Activated CD8-positive, alpha-beta memory T cell treated with anti-CD3 and anti-CD28 coated beads, Interleukin-2, amount 10 ng/mL, durations not matched to agents 7 days and 5 days (primary cell): ENCODE measurements around the gene PTEN. TPM values are rescaled to one million over a fixed set of nuclear protein-coding genes. Genes with fewer than 3 reads are reported as not detected.
"Not testable (repeated sequence)": the region's sequence is repeated elsewhere in the genome, so short reads cannot be mapped to it uniquely, and the experiment has no call there.

Source experiments
- ATAC-seq: fragments of 150-1000 bp; cut with Tn5 transposase; one replicate; pipeline ENCODE4 v1.10.0; 2021; ENCODE audit warnings: moderate library complexity
- CTCF ChIA-PET: fragments of 350-600 bp; sonication (Branson Sonifier 250); formaldehyde crosslinking; loops from one replicate; lab custom pipeline; 2021; ENCODE audit warnings: antibody characterized with exemption; lab: Charles Lee
- DNase-seq: peaks from one replicate; pipeline ENCODE4 v3.0.0-alpha.2; 2020
- H3K27ac Mint-ChIP-seq: one replicate; pipeline ENCODE4 v1.8.0; 2021; ENCODE audit warnings: mild to moderate bottlenecking, mixed read lengths
- H3K27me3 Mint-ChIP-seq: one replicate; pipeline ENCODE4 v1.8.0; 2021; ENCODE audit warnings: mixed read lengths
- H3K36me3 Mint-ChIP-seq: one replicate; pipeline ENCODE4 v1.8.0; 2021; ENCODE audit warnings: mild to moderate bottlenecking, mixed read lengths
- H3K4me1 Mint-ChIP-seq: one replicate; pipeline ENCODE4 v1.8.0; 2021; ENCODE audit warnings: mixed read lengths
- H3K4me3 Mint-ChIP-seq: one replicate; pipeline ENCODE4 v1.8.0; 2021; ENCODE audit warnings: mild to moderate bottlenecking, moderate library complexity, mixed read lengths
- H3K9me3 Mint-ChIP-seq: one replicate; pipeline ENCODE4 v1.8.0; 2022; ENCODE audit warnings: low read depth, mixed read lengths
- total RNA-seq, 2 experiments: library from RNA; stranded (reverse); gene quantifications; one replicate each; pipeline ENCODE4 v1.2.3, GENCODE V29; 2021

PTEN gene
- total RNA-seq, 2 experiments from 2014 or later: 73.7 to 90.4 TPM

- H3K27me3 Mint-ChIP-seq: no peaks in the 10 kb centered on the region
- H3K4me3 Mint-ChIP-seq: no peak overlapping the region
- H3K4me1 Mint-ChIP-seq: peaks cover 4% of the 10 kb centered on the region
Measured at GRCh38 chr10:87887146-87887545, 23.7 kb downstream of the PTEN start.

DNA sequence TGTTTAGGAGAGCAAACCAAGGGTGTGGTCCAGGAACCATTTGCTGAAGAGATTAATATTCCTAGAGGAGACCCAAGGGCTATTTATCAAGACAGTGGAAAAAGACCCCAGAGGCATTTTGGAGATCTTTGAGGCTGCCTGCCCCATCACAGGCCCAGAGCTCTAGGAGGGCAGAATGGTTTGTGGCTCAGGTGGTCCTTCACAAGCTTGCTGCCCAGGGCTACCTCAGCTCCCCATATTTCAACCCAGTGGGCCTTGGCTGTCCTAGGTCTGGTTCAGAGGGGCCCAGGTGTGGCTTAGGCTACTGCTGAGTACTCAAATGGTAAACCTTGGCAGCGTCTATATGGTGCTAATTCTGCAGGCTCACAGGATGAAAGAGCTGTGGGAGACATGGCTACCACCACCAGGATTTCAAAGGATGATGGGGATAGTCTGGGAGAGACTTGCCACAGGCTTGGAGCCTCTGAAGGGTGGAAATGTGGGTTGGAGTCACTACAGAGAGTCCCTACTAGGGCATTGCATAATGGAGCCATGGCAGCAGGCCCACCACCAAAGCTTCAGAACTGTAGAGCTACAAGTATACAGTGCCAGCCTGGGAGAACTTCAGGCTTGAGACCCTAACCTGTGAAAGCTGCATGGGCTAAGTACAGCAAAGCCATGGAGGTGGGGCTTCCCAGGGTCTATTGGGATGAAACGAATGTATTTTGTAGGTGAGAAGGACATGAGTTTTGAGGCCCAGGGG, 24.3 kb downstream of the PTEN start:
- Mint-ChIP-seq H3K4me1 (peaks cover 3% of the 10 kb centered on the region), H3K27me3 (no peaks in the 10 kb centered on the region), H3K4me3 (no peak overlapping the region), H3K9me3 (peaks cover 12% of the 10 kb centered on the region), H3K36me3 (peaks cover 58% of the 10 kb centered on the region), H3K27ac (no peak overlapping the region)
- CTCF ChIA-PET: interaction anchor here (0.6 kb wide), 1 partner anchor 62 kb away, joined by 3 read pairs; no protein-coding TSS in a partner anchor
- DNase-seq (no peak), ATAC-seq (no peak)

More at GRCh38 chr10:87887146-87887545, 23.7 kb downstream of the PTEN start:
- DNase-seq (no peak), ATAC-seq (no peak)
- Mint-ChIP-seq H3K36me3 (peaks cover 56% of the 10 kb centered on the region), H3K27ac (no peak overlapping the region), H3K9me3 (peaks cover 12% of the 10 kb centered on the region)
- CTCF ChIA-PET: interaction anchor here (0.6 kb wide), 1 partner anchor 63 kb away, joined by 3 read pairs; no protein-coding TSS in a partner anchor

- Mint-ChIP-seq H3K9me3 (peaks cover 3% of the 10 kb centered on the region), H3K36me3 (peaks cover 69% of the 10 kb centered on the region), H3K27ac (no peak overlapping the region), H3K27me3 (no peaks in the 10 kb centered on the region), H3K4me3 (no peak overlapping the region), H3K4me1 (peaks cover 4% of the 10 kb centered on the region)
- CTCF ChIA-PET: interaction anchor here (1.4 kb wide), 1 partner anchor 15 kb away, joined by 5 read pairs; no protein-coding TSS in a partner anchor
- ATAC-seq: no peak
- no peak for DNase-seq
Measured at GRCh38 chr10:87895430-87895829, 32.0 kb downstream of the PTEN start.

DNA sequence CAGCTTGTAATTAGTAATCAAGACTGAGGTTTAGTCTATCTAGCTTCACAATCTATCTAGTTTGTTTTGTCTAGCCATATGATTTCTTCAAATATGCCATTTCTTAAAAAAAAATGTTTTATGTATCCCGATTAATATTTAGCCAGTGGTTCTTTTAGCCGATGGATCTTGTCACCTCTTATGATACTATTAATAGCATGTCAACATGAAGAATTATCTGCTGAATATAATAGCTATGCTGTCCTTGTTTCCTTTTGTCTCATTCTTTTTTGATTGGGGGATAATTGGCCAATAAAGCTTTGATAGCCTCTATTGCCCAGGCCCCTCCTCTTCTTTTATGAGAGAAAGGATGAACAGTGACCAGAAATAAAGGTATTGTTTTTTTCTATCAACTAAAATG, 32.8 kb downstream of the PTEN start:
- Mint-ChIP-seq H3K36me3 (peaks cover 71% of the 10 kb centered on the region), H3K4me3 (no peak overlapping the region), H3K27ac (no peak overlapping the region), H3K4me1 (peaks cover 4% of the 10 kb centered on the region), H3K27me3 (no peaks in the 10 kb centered on the region), H3K9me3 (peaks cover 3% of the 10 kb centered on the region)
- no peak for ATAC-seq
- no peak for DNase-seq
- CTCF ChIA-PET: interaction anchor here (1.4 kb wide), 1 partner anchor 14 kb away, joined by 5 read pairs; no protein-coding TSS in a partner anchor

DNA sequence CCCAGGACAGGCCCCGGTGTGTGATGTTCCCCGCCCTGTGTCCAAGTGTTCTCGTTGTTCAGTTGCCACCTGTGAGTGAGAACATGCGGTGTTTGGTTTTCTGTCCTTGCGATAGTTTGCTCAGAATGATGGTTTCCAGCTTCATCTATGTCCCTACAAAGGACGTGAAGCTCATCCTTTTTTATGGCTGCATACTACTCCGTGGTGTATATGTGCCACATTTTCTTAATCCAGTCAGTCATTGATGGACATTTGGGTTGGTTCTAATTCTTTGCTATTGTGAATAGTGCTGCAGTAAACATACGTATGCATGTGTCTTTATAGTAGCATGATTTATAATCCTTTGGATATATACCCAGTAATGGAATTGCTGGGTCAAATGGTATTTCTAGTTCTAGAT, 34.5 kb downstream of the PTEN start:
- DNase-seq, H3K4me3 Mint-ChIP-seq, H3K4me1 Mint-ChIP-seq, CTCF ChIA-PET, H3K27me3 Mint-ChIP-seq, H3K9me3 Mint-ChIP-seq, H3K27ac Mint-ChIP-seq, ATAC-seq: not testable (repeated sequence)
- peaks cover 78% of the 10 kb centered on the region for H3K36me3 Mint-ChIP-seq

DNA sequence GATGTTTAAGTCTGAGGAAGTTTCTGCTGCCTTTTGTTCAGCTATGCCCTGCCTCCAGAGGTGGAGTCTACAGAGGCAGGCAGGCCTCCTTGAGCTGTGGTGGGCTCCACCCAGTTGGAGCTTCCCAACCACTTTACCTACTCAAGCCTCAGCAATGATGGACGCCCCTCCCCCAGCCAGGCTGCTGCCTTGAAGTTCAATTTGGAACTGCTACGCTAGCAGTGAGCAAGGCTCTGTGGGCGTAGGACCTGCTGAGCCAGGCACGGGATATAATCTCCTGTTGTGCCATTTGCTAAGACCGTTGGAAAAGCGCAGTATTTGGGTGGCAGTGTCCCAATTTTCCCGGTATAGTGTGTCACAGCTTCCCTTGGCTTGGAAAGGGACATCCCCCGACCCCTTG, 40.0 kb downstream of the PTEN start:
- not testable (repeated sequence) for ATAC-seq, H3K27ac Mint-ChIP-seq, H3K27me3 Mint-ChIP-seq, H3K4me3 Mint-ChIP-seq, H3K9me3 Mint-ChIP-seq, DNase-seq, H3K4me1 Mint-ChIP-seq
- H3K36me3 Mint-ChIP-seq: peaks cover 80% of the 10 kb centered on the region
- CTCF ChIA-PET: interaction anchor here (1.1 kb wide), 1 partner anchor 45 kb away, joined by 4 read pairs; no protein-coding TSS in a partner anchor

GRCh38 chr10:87913156-87913921, 49.9 kb downstream of the PTEN start:
- DNase-seq (no peak), ATAC-seq (no peak)
- no peak overlapping the region for H3K4me3 Mint-ChIP-seq
- H3K27ac Mint-ChIP-seq: no peak overlapping the region
- H3K27me3 Mint-ChIP-seq: no peaks in the 10 kb centered on the region
- peaks cover 74% of the 10 kb centered on the region for H3K36me3 Mint-ChIP-seq
- CTCF ChIA-PET: no interaction called here
- H3K9me3 Mint-ChIP-seq: peaks cover 12% of the 10 kb centered on the region
- H3K4me1 Mint-ChIP-seq: peaks cover 13% of the 10 kb centered on the region

GRCh38 chr10:87915406-87915805, 52.0 kb downstream of the PTEN start:
- DNase-seq (no peak), ATAC-seq (no peak)
- Mint-ChIP-seq H3K9me3 (peaks cover 12% of the 10 kb centered on the region), H3K27ac (no peak overlapping the region), H3K27me3 (no peaks in the 10 kb centered on the region), H3K4me3 (no peak overlapping the region), H3K36me3 (peaks cover 65% of the 10 kb centered on the region), H3K4me1 (peaks cover 20% of the 10 kb centered on the region)
- CTCF ChIA-PET: no interaction called here

DNA sequence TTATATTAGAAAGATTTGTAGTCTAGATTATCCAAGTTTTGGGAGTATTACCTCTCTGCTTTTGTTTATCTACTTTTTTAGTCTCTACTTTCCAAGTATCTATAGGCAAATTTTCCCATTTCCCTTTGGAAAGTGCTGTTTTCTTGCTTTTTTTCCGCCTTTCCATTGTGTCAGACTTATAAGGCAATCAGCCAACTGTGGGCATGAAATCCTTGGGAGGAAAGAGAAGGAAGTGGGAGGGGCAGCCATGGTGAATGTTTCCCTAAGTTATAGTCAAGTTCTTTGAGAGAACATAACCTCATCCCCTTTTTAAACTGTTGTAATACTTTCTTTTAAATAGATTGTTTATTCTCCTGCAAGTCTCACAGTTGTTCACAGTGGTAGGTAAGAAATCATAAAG, 52.6 kb downstream of the PTEN start:
- Mint-ChIP-seq H3K27me3 (no peaks in the 10 kb centered on the region), H3K4me3 (no peak overlapping the region), H3K9me3 (peaks cover 12% of the 10 kb centered on the region), H3K27ac (no peak overlapping the region), H3K36me3 (peaks cover 62% of the 10 kb centered on the region), H3K4me1 (peaks cover 20% of the 10 kb centered on the region)
- ATAC-seq (no peak), DNase-seq (no peak)
- CTCF ChIA-PET: no interaction called here

- DNase-seq (no peak), ATAC-seq (no peak)
- Mint-ChIP-seq H3K4me1 (peaks cover 20% of the 10 kb centered on the region), H3K27ac (no peak overlapping the region), H3K36me3 (peaks cover 59% of the 10 kb centered on the region), H3K9me3 (peaks cover 10% of the 10 kb centered on the region), H3K4me3 (no peak overlapping the region), H3K27me3 (no peaks in the 10 kb centered on the region)
- CTCF ChIA-PET: no interaction called here
Measured at GRCh38 chr10:87916515-87916914, 53.1 kb downstream of the PTEN start.

GRCh38 chr10:87918254-87918859, 54.9 kb downstream of the PTEN start:
- Mint-ChIP-seq H3K9me3 (peaks cover 5% of the 10 kb centered on the region), H3K36me3 (peaks cover 57% of the 10 kb centered on the region), H3K4me3 (no peak overlapping the region), H3K27ac (no peak overlapping the region), H3K4me1 (peaks cover 20% of the 10 kb centered on the region), H3K27me3 (no peaks in the 10 kb centered on the region)
- CTCF ChIA-PET: no interaction called here
- DNase-seq (no peak), ATAC-seq (no peak)

DNA sequence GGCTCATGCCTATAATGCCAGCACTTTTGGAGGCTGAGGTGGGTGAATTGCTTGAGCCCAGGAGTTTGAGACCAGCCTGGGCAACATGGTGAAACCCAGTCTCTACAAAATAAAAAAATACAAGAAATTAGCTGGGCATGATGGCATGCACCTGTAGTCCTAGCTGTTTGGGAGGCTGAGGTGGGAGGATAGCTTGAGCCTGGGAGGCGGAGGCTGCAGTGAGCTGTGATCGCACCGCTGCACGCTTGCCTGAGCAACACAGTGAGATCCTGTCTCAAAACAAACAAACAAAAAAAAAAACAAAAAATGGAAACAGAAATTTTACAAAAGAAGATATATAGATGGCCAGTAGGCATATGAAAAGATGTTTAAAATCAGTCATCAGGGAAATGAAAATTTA, 57.1 kb downstream of the PTEN start:
- Mint-ChIP-seq H3K4me1 (peaks cover 20% of the 10 kb centered on the region), H3K36me3 (peaks cover 57% of the 10 kb centered on the region), H3K9me3 (no peaks in the 10 kb centered on the region), H3K27ac (no peak overlapping the region), H3K4me3 (no peak overlapping the region), H3K27me3 (no peaks in the 10 kb centered on the region)
- DNase-seq (no peak), ATAC-seq (no peak)
- CTCF ChIA-PET: no interaction called here

- CTCF ChIA-PET: no interaction called here
- peaks cover 61% of the 10 kb centered on the region for H3K36me3 Mint-ChIP-seq
- DNase-seq (no peak), ATAC-seq (no peak)
- no peaks in the 10 kb centered on the region for H3K9me3 Mint-ChIP-seq
- no peaks in the 10 kb centered on the region for H3K27me3 Mint-ChIP-seq
- peaks cover 21% of the 10 kb centered on the region for H3K4me1 Mint-ChIP-seq
- no peak overlapping the region for H3K4me3 Mint-ChIP-seq
- no peak overlapping the region for H3K27ac Mint-ChIP-seq
Measured at GRCh38 chr10:87921931-87922688, 58.7 kb downstream of the PTEN start.
